ENCODE data around the gene VPS26A.

GRCh38 chr10:69075431-69075830 lies 48.5 kb upstream of the VPS26A start:
- no peak for TF ChIP-seq CTCF (IDR thresholded peaks at IDR 0.05; ENCODE audit: insufficient read depth, low read depth, low read length)
- no peak for TF ChIP-seq EZH2 (IDR thresholded peaks at IDR 0.05; ENCODE audit: insufficient read depth, low read length)
